ENCODE results near the gene RAPGEF1. TPM values are rescaled to one million over a fixed set of nuclear protein-coding genes. Genes with fewer than 3 reads are reported as not detected.

The RAPGEF1 gene
- total and polyA plus RNA-seq, 12 donors: 14.5 to 136 (median 49.1) TPM

Small RNAs within 50 kb of the gene (small RNA-seq; reads per million reads assigned to genes)
- gene EIF4A1P3 (0 reads per million in 2 donors), gene RF00272 (0 reads per million in 2 donors), gene RN7SL328P (0 reads per million in 2 donors)

Other genes with a start within 250 kb of the RAPGEF1 start
- 10 to 100 TPM; 21.3 to 47.5 (median 32.5) TPM for gene POMT1, start 237.2 kb downstream of the RAPGEF1 start, total RNA-seq
- 10 to 100 TPM; 10.1 to 60.9 (median 59.5) TPM for gene POMT1, start 237.2 kb downstream of the RAPGEF1 start, polyA plus RNA-seq
- gene UCK1, start 208.8 kb downstream of the RAPGEF1 start, total RNA-seq: 10 to 100 TPM; 27.4 to 97.0 (median 34.0) TPM
- gene UCK1, start 208.8 kb downstream of the RAPGEF1 start, polyA plus RNA-seq: 10 to 100 TPM; 17.9 to 63.9 (median 55.2) TPM
- gene PRRT1B, start 194.6 kb downstream of the RAPGEF1 start, total RNA-seq: not detected
- gene PRRT1B, start 194.6 kb downstream of the RAPGEF1 start, polyA plus RNA-seq: not detected